Panc1 (cell line): ENCODE results near the gene PRXL2C.

Experiments used
- POLR2AphosphoS5 ChIP-seq: IDR thresholded peaks from 2 replicates; pipeline ENCODE4 v1.6.1; 2012; ENCODE audit warnings: mild to moderate bottlenecking, low read depth, low read length, moderate library complexity
- REST ChIP-seq, 2 experiments: IDR thresholded peaks; 2 replicates each; pipeline ENCODE4 v1.6.1; 2011 to 2012; ENCODE audit warnings: low read depth in 2 of 2, control low read depth in 1 of 2, low read length in 1 of 2, mild to moderate bottlenecking in 1 of 2, moderate library complexity in 1 of 2; ENCODE audit not compliant: insufficient read depth in 1 of 2
- SIN3A ChIP-seq: IDR thresholded peaks from 2 replicates; pipeline ENCODE4 v1.6.1; 2012; ENCODE audit warnings: low read depth, mild to moderate bottlenecking, low read length, moderate library complexity, borderline replicate concordance; ENCODE audit not compliant: insufficient read depth
- TCF7L2 ChIP-seq: IDR thresholded peaks from 2 replicates; pipeline ENCODE4 v1.6.1; 2011; ENCODE audit warnings: mild to moderate bottlenecking, low read depth, low read length, inconsistent platforms
- TF ChIP-seq, protein P1 (sequence below): fragments of 450-650 bp; IDR thresholded peaks from 2 replicates; pipeline ENCODE4 v1.5.1; 2017; ENCODE audit warnings: mild to moderate bottlenecking

DNA sequence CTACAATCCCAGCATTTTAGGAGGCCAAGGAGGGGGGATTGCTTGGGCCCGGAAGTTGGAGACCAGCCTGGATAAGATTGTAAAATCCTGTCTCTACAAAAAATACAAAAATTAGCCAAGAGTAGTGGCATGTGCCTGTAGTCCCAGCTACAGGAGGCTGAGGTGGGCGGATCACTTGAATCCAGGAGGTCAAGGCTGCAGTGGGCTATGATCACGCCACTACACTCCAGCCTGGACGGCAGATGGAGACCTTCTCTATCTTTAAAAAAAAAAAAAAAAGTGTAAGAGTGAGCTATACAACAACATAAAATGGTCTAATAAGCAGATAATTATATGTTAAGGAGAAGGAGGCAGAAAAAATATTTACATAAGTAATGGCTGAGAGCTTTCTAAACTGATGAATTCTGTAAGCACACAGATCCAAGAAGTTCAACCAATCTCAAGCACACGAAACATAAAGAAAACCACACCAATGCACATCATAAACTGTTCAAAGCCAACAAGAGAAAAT lies 58.5 kb downstream of the PRXL2C start:
- TF ChIP-seq, protein P1, sequence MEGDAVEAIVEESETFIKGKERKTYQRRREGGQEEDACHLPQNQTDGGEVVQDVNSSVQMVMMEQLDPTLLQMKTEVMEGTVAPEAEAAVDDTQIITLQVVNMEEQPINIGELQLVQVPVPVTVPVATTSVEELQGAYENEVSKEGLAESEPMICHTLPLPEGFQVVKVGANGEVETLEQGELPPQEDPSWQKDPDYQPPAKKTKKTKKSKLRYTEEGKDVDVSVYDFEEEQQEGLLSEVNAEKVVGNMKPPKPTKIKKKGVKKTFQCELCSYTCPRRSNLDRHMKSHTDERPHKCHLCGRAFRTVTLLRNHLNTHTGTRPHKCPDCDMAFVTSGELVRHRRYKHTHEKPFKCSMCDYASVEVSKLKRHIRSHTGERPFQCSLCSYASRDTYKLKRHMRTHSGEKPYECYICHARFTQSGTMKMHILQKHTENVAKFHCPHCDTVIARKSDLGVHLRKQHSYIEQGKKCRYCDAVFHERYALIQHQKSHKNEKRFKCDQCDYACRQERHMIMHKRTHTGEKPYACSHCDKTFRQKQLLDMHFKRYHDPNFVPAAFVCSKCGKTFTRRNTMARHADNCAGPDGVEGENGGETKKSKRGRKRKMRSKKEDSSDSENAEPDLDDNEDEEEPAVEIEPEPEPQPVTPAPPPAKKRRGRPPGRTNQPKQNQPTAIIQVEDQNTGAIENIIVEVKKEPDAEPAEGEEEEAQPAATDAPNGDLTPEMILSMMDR: no peak
- TF ChIP-seq POLR2AphosphoS5 (no peak), REST (IDR thresholded peaks at IDR 0.05; ENCODE audit: insufficient read depth in 1 of 2, low read depth in 2 of 2, low read length in 1 of 2) (no peak), SIN3A (no peak), TCF7L2 (no peak)
